ENCODE data around the gene ATP5MC3.

DNA sequence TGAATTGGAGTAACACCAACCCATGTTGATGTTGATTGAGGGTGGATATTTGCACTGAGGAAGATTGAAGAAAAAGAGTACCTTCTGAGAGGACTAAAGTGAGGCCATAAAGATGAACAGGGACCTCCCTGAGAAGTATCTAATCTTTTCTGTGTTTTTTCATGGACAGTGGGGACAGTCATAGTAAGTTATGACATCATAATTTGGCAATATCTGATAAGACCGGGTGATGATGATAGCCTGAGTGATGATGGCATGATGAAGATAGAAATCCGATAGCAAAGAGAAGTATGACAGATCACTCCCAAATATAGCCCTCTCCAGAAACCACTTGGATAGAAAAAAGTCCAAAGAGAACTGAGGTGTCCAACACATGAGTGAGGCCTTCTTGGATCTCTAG, 2.2 kb upstream of the ATP5MC3 start:
- TF ChIP-seq, protein P1, sequence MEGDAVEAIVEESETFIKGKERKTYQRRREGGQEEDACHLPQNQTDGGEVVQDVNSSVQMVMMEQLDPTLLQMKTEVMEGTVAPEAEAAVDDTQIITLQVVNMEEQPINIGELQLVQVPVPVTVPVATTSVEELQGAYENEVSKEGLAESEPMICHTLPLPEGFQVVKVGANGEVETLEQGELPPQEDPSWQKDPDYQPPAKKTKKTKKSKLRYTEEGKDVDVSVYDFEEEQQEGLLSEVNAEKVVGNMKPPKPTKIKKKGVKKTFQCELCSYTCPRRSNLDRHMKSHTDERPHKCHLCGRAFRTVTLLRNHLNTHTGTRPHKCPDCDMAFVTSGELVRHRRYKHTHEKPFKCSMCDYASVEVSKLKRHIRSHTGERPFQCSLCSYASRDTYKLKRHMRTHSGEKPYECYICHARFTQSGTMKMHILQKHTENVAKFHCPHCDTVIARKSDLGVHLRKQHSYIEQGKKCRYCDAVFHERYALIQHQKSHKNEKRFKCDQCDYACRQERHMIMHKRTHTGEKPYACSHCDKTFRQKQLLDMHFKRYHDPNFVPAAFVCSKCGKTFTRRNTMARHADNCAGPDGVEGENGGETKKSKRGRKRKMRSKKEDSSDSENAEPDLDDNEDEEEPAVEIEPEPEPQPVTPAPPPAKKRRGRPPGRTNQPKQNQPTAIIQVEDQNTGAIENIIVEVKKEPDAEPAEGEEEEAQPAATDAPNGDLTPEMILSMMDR (IDR thresholded peaks at IDR 0.05) = no peak
- TF ChIP-seq POLR2A (IDR thresholded peaks at IDR 0.05) = no peak

Data from lower leg skin (tissue), 3 donors.